HG03108 (cell line): ENCODE data around the gene UGT1A7.

ENCODE experiments used
- ATAC-seq: cut with Tn5 transposase; IDR thresholded peaks from one replicate; pipeline ENCODE4 v1.9.1; 2021; ENCODE audit warnings: moderate library complexity; ENCODE audit not compliant: unreplicated experiment

The UGT1A7 gene

DNA sequence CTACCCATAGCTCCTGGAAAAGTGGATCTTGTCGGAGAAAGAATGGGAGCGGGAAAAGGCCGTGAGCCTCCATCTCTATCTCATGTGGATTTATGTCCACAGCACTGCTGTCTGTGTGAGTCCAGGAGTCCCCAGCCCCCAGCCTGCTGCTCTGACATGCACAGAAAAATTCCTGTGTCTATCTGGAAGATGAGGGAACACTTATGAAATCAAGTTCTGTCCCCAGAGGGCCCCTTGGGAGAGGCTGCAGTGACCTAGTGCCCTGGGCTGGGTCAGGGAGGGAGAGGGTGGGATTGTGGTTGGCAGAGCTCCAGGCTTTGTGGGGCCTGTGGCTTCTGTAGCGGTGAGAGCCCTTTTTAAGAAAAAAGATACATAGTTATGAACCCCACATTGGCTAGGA is 135.1 kb downstream of the UGT1A7 start:
- ATAC-seq: no peak

DNA sequence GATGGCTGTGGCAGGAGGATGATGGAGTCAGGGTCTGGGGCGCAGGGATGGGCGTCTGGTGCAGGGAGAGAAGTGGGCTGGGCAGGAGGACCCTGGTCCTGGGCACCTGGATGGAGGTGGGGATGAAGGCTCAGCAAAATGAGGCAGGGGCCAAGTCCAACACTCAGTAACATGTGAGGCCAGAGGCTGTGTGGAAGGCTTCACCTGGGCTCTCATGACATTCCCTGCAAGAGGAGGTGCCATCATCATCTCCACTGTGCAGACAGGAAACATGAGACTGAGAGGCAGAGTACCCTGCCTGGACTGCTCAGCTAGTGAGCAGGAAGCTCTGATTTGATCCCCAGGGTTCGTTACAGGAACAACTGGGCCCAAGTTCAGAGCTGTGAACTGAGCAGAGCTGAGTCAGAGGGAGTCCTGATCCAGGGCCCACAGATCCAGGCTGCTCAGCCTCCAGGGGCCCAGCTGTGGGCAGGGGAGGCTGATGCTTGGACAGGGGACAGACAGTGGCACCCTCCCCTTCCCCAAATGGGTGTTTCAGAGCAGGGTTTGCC is 135.7 kb downstream of the UGT1A7 start:
- no peak for ATAC-seq

DNA sequence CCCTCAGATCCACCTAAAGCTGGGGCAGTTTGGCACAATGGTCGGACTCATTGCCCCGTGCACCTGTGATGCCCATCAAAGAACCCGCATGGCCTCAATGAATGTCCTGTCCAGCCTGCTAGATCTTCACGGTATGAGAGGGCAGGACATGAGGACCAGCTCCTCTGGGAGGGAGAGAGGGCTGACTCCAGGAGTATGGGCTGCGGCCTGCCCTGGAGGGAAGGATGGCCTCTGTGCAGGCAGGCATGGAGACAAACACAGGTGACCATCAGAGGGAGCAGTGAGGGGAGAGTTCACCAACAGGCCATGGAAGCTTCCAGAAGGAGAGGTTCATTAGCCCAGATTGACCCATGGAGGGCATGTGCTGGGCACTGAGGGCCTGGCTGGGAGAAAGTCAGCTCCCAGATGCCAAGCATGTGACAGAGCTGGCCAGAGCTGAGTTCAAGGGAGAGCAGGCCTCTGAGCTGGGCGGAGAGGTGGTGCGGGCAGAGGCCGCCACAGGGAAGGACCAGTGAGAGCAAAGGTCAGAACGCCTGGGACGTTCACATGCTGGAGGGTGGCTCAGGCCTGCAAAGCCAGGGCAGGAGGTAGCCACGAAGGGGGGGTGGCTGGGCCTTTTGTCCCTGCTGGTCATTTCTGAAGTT is 136.4 kb downstream of the UGT1A7 start:
- ATAC-seq: no peak

DNA sequence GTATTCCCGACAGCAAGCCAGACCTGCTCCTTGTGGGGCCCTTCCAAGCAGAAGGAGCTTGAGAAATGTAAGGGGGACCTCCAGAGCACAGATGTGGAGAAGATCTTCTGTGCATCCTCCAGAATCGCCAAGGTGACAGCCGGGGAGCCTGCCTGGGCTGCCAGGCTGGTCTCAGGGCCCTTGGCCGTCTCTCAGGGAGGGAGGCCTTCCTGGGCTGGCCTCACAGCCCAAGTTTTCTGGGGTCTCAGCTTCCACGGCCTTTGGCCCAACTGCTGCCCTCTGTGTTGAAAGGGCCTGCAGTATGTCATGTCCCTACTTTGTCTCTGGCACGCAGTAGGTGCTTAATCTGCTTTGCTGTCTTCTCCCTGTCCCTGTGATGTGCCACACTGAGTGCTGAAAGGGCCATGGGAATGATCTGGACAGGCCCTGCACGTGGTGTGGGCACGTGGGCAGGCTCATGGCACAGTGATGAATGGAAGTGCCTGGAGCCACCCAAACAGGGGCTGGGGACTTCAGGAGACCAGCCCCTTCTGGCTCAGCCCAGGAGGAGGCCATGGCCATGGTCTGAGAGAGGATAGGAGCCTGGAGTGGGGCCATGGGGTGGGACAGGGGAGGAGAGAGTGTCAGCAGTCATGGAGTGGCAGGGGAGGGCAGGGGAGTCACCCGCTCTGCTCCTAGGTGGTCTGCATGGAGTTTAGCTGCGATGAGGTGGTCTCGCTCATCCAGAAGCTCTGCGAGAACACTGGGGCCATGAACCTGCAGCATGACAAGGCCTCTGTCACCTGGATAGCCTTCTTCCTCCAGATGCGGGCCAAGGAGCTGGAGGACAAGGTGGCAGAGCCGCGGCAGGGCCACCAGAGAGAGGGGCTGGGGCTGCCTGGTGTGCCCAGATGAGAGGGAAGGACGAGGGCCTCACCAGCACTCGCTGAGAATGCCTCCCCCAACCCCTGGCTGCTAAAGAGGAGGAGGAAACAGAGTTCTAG is 137.2 kb downstream of the UGT1A7 start:
- no peak for ATAC-seq

- no peak for ATAC-seq
Measured at GRCh38 chr2:233819884-233820773, 138.4 kb downstream of the UGT1A7 start.

DNA sequence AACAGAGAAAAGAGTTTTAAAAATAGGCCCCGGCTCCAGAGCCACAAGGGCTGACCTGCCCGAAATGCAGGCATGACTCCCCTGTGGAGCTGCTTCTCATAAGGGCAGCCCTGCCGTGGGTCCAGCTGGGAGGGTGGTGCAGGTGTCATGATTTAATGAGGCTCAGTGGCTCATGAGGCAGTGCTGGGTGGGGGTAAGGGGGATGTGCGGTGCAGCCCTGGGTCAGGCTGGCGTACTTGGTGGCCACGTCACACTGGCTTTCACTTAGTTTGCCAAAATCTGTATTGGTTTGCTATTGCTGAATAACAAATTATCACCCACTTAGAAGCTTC is 139.0 kb downstream of the UGT1A7 start:
- no peak for ATAC-seq

- ATAC-seq: no peak
Measured at GRCh38 chr2:233821196-233821595, 139.5 kb downstream of the UGT1A7 start.

GRCh38 chr2:233821709-233822100 is 140.0 kb downstream of the UGT1A7 start:
- ATAC-seq: no peak

GRCh38 chr2:233822101-233822771 is 140.5 kb downstream of the UGT1A7 start:
- no peak for ATAC-seq
